Measurements from ENCODE around the gene GBE1. TPM values are rescaled to one million over a fixed set of nuclear protein-coding genes. Genes with fewer than 3 reads are reported as not detected.

Gene GBE1
- total RNA-seq, 1 donor from 2014 or later: 25.0 TPM

DNA sequence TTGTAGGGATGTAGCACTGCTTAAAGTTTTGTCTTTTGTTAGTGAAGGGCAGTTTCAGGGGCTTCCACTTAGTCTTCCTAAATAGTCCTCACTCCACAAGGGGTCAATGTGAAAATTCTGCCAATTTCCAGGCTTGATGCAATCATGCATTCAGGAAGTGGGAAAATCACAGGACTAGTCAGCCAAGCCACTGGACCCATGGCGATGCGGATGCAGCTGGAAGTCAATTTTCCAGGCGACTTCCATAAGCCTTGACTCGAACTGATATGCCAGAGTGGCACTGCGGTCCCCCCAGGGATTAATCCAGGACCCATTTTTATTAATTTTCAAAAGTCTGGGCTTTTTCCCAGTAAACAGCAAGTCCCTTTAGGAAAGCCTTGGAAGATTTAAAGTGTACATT is 26.1 kb downstream of the GBE1 start:
- Histone ChIP-seq H3K27ac (no peak overlapping the region), H3K4me1 (no peaks in the 10 kb centered on the region), H3K9me3 (no peaks in the 10 kb centered on the region), H3K4me3 (no peak overlapping the region), H3K36me3 (no peaks in the 10 kb centered on the region), H3K27me3 (no peaks in the 10 kb centered on the region)
- intact Hi-C loops (cut with DNase I): no loop called here
- DNase-seq (ENCODE audit: extremely low spot score in 2 of 2): no peak
- TF ChIP-seq POLR2AphosphoS5 (IDR thresholded peaks at IDR 0.05; ENCODE audit: insufficient read depth in 1 of 2, low read depth in 1 of 2) (no peak), CTCF (IDR thresholded peaks at IDR 0.05) (no peak), POLR2A (IDR thresholded peaks at IDR 0.05) (no peak)

- no peak overlapping the region for H3K4me3 ChIP-seq
- no peaks in the 10 kb centered on the region for H3K4me1 ChIP-seq
- H3K9me3 ChIP-seq: no peaks in the 10 kb centered on the region
- no peak overlapping the region for H3K27ac ChIP-seq
- DNase-seq (ENCODE audit: extremely low spot score in 2 of 2): no peak
- no peaks in the 10 kb centered on the region for H3K36me3 ChIP-seq
- peak in 1 of 2 donors; percentile 74 for TF ChIP-seq POLR2AphosphoS5 (IDR thresholded peaks at IDR 0.05; ENCODE audit: insufficient read depth in 1 of 2, low read depth in 1 of 2)
- no peak for TF ChIP-seq CTCF (IDR thresholded peaks at IDR 0.05)
- no peak for TF ChIP-seq POLR2A (IDR thresholded peaks at IDR 0.05)
- intact Hi-C loops (cut with DNase I): no loop called here
- H3K27me3 ChIP-seq: no peaks in the 10 kb centered on the region
Observed at GRCh38 chr3:81734742-81735141, 26.7 kb downstream of the GBE1 start.

DNA sequence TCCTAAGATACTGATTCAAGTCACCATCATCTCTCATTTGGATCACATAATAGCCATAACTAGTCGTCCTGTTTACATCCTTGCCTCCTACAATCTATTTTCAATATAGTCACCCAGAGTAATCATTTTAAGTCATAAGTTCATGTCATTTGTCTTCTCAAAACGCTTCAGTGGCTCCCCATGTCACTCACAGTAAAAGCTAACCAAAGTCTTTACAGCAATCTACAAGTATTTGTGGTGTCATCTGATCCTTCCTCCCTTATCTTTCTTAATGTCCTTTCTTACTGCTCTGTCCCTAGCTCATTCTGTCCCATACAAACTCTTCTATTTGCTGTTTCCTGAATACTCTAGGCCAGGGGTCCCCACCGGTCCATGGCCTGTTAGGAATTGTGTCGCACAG is 28.8 kb downstream of the GBE1 start:
- DNase-seq (ENCODE audit: extremely low spot score in 2 of 2): no peak
- no peaks in the 10 kb centered on the region for H3K9me3 ChIP-seq
- no peaks in the 10 kb centered on the region for H3K27me3 ChIP-seq
- no peak overlapping the region for H3K4me3 ChIP-seq
- intact Hi-C loops (cut with DNase I): no loop called here
- H3K27ac ChIP-seq: no peak overlapping the region
- no peaks in the 10 kb centered on the region for H3K36me3 ChIP-seq
- H3K4me1 ChIP-seq: peaks cover 11% of the 10 kb centered on the region
- TF ChIP-seq POLR2AphosphoS5 (IDR thresholded peaks at IDR 0.05; ENCODE audit: insufficient read depth in 1 of 2, low read depth in 1 of 2) (no peak), CTCF (IDR thresholded peaks at IDR 0.05) (no peak), POLR2A (IDR thresholded peaks at IDR 0.05) (no peak)

DNA sequence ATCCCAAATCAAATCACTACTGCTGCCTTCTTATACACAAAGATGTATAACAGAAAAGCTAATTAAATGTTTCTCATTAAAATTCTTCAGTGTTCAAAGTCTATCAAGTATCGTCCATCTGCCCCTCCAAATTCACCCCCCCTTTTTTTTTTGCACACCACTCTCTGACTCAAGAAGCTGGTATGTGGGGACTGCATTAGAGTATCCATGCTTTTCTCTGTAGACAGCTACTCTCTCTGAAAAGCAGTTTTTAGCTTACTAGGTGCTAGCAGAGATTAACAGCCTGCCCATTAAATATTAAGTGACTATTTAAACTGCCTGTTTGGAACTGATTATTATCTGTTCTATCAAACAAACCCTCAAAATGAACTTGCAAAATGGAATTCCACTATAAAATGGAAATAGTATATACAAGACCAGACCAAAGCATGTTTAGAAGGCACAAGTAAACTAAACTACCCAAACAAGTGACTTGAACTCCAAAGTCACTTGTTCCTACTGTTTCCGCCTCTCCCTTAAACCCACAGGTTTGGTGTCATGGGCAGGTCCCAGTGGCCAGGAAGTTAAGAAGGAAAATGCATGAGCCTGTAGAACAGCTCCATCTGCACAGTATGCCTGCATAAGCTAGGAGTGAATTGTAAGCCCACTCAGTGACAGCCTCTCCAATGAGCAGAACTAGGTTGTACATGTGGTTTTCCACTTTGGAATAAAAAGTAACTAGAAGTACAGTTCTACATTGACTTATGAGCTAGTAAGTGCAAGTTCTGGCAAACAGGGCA is 32.5 kb downstream of the GBE1 start:
- DNase-seq (ENCODE audit: extremely low spot score in 2 of 2): no peak
- Histone ChIP-seq H3K4me3 (no peak overlapping the region), H3K9me3 (no peaks in the 10 kb centered on the region), H3K4me1 (peaks cover 33% of the 10 kb centered on the region), H3K36me3 (no peaks in the 10 kb centered on the region), H3K27ac (no peak overlapping the region), H3K27me3 (no peaks in the 10 kb centered on the region)
- intact Hi-C loops (cut with DNase I): no loop called here
- TF ChIP-seq POLR2AphosphoS5 (IDR thresholded peaks at IDR 0.05; ENCODE audit: insufficient read depth in 1 of 2, low read depth in 1 of 2) (no peak), CTCF (IDR thresholded peaks at IDR 0.05) (no peak), POLR2A (IDR thresholded peaks at IDR 0.05) (no peak)

- Histone ChIP-seq H3K27me3 (no peaks in the 10 kb centered on the region), H3K4me3 (no peak overlapping the region), H3K9me3 (no peaks in the 10 kb centered on the region), H3K4me1 (peaks cover 40% of the 10 kb centered on the region), H3K36me3 (no peaks in the 10 kb centered on the region), H3K27ac (no peak overlapping the region)
- TF ChIP-seq CTCF (IDR thresholded peaks at IDR 0.05) (no peak), POLR2A (IDR thresholded peaks at IDR 0.05) (no peak), POLR2AphosphoS5 (IDR thresholded peaks at IDR 0.05; ENCODE audit: insufficient read depth in 1 of 2, low read depth in 1 of 2) (no peak)
- intact Hi-C loops (cut with DNase I): no loop called here
- no peak for DNase-seq (ENCODE audit: extremely low spot score in 2 of 2)
Observed at GRCh38 chr3:81726735-81727134, 34.7 kb downstream of the GBE1 start.

Measured in vagina (tissue), 2 donors.